IPS-18a (cell line): ENCODE data around the gene NPC1.
"Not testable (repeated sequence)": the region's sequence is repeated elsewhere in the genome, so short reads cannot be mapped to it uniquely, and the experiment has no call there.

ENCODE experiments used
- H3K27ac ChIP-seq: one replicate; pipeline ENCODE4 v1.5.1; 2013; ENCODE audit warnings: low read length
- H3K27me3 ChIP-seq: one replicate; pipeline ENCODE4 v1.6.1; 2013; ENCODE audit warnings: mild to moderate bottlenecking, low read length; ENCODE audit not compliant: control insufficient read depth, insufficient read depth
- H3K36me3 ChIP-seq: one replicate; pipeline ENCODE4 v1.6.1; 2013; ENCODE audit warnings: low read depth, low read length; ENCODE audit not compliant: control insufficient read depth
- H3K4me1 ChIP-seq: one replicate; pipeline ENCODE4 v1.6.1; 2013; ENCODE audit warnings: low read depth, low read length; ENCODE audit not compliant: control insufficient read depth
- H3K4me3 ChIP-seq: one replicate; pipeline ENCODE4 v1.5.1; 2013; ENCODE audit warnings: low read length
- H3K9ac ChIP-seq: one replicate; pipeline ENCODE4 v1.6.1; 2013; ENCODE audit warnings: mild to moderate bottlenecking, low read length, moderate library complexity
- H3K9me3 ChIP-seq: one replicate; pipeline ENCODE4 v1.6.1; 2013; ENCODE audit warnings: low read depth, low read length; ENCODE audit not compliant: control insufficient read depth

Gene NPC1

GRCh38 chr18:23494992-23495391, 91.3 kb downstream of the NPC1 start:
- Histone ChIP-seq H3K9ac (no peak overlapping the region), H3K36me3 (no peaks in the 10 kb centered on the region), H3K4me3 (no peak overlapping the region), H3K27ac (no peak overlapping the region), H3K9me3 (no peaks in the 10 kb centered on the region), H3K27me3 (no peaks in the 10 kb centered on the region), H3K4me1 (no peaks in the 10 kb centered on the region)

- H3K9ac ChIP-seq, result no peak overlapping the region
- no peak overlapping the region for H3K4me3 ChIP-seq
- no peaks in the 10 kb centered on the region for H3K27me3 ChIP-seq
- H3K4me1 ChIP-seq, result no peaks in the 10 kb centered on the region
- no peaks in the 10 kb centered on the region for H3K36me3 ChIP-seq
- H3K27ac ChIP-seq, result no peak overlapping the region
- no peaks in the 10 kb centered on the region for H3K9me3 ChIP-seq
Observed at GRCh38 chr18:23493654-23494053, 92.7 kb downstream of the NPC1 start.

GRCh38 chr18:23489586-23489985, 96.7 kb downstream of the NPC1 start:
- H3K4me1 ChIP-seq, H3K27ac ChIP-seq, H3K27me3 ChIP-seq, H3K36me3 ChIP-seq, H3K9ac ChIP-seq, H3K4me3 ChIP-seq, H3K9me3 ChIP-seq: not testable (repeated sequence)

GRCh38 chr18:23487738-23488570, 98.4 kb downstream of the NPC1 start:
- H3K9me3 ChIP-seq, result no peaks in the 10 kb centered on the region
- H3K4me3 ChIP-seq, result no peak overlapping the region
- H3K36me3 ChIP-seq, result no peaks in the 10 kb centered on the region
- H3K9ac ChIP-seq, result no peak overlapping the region
- H3K4me1 ChIP-seq, result no peaks in the 10 kb centered on the region
- no peak overlapping the region for H3K27ac ChIP-seq
- no peaks in the 10 kb centered on the region for H3K27me3 ChIP-seq

GRCh38 chr18:23485386-23485785, 100.9 kb downstream of the NPC1 start:
- Histone ChIP-seq H3K27ac (no peak overlapping the region), H3K4me3 (no peak overlapping the region), H3K9ac (no peak overlapping the region), H3K9me3 (no peaks in the 10 kb centered on the region), H3K36me3 (peaks cover 9% of the 10 kb centered on the region), H3K27me3 (no peaks in the 10 kb centered on the region), H3K4me1 (no peaks in the 10 kb centered on the region)

- Histone ChIP-seq H3K27ac (no peak overlapping the region), H3K36me3 (peaks cover 16% of the 10 kb centered on the region), H3K27me3 (no peaks in the 10 kb centered on the region), H3K9ac (no peak overlapping the region), H3K9me3 (no peaks in the 10 kb centered on the region), H3K4me3 (no peak overlapping the region), H3K4me1 (no peaks in the 10 kb centered on the region)
Observed at GRCh38 chr18:23484561-23485182, 101.6 kb downstream of the NPC1 start.
